GM18499 (cell line): ENCODE results near the gene SLC6A2.
A peak's percentile ranks its signal among the peaks of the same experiment; 100 is the strongest.

Source experiments
- ATAC-seq: cut with Tn5 transposase; IDR thresholded peaks from one replicate; pipeline ENCODE4 v1.9.1; 2021; ENCODE audit warnings: moderate number of reproducible peaks; ENCODE audit not compliant: insufficient read depth, unreplicated experiment

The SLC6A2 gene

GRCh38 chr16:55668340-55669281 lies 12.8 kb downstream of the SLC6A2 start:
- ATAC-seq, result no peak

GRCh38 chr16:55671206-55671973 lies 15.6 kb downstream of the SLC6A2 start:
- no peak for ATAC-seq

GRCh38 chr16:55671974-55672280 lies 16.1 kb downstream of the SLC6A2 start:
- ATAC-seq, result no peak

GRCh38 chr16:55672471-55672870 lies 16.7 kb downstream of the SLC6A2 start:
- ATAC-seq, result no peak

GRCh38 chr16:55678161-55678821 lies 22.5 kb downstream of the SLC6A2 start:
- ATAC-seq, result no peak

- no peak for ATAC-seq
Measured at GRCh38 chr16:55682086-55682485, 26.3 kb downstream of the SLC6A2 start.

GRCh38 chr16:55685973-55686372 lies 30.2 kb downstream of the SLC6A2 start:
- ATAC-seq, result no peak

- ATAC-seq, result no peak
Measured at GRCh38 chr16:55686671-55687070, 30.9 kb downstream of the SLC6A2 start.

- ATAC-seq, result no peak
Measured at GRCh38 chr16:55687802-55688201, 32.0 kb downstream of the SLC6A2 start.

- ATAC-seq, result no peak
Measured at GRCh38 chr16:55690841-55691240, 35.1 kb downstream of the SLC6A2 start.

- no peak for ATAC-seq
Measured at GRCh38 chr16:55691771-55692170, 36.0 kb downstream of the SLC6A2 start.

GRCh38 chr16:55695595-55695994 lies 39.8 kb downstream of the SLC6A2 start:
- ATAC-seq, result no peak

GRCh38 chr16:55697867-55698266 lies 42.1 kb downstream of the SLC6A2 start:
- ATAC-seq, result no peak

GRCh38 chr16:55698331-55698730 lies 42.5 kb downstream of the SLC6A2 start:
- ATAC-seq, result no peak

- no peak for ATAC-seq
Measured at GRCh38 chr16:55698946-55699345, 43.2 kb downstream of the SLC6A2 start.

GRCh38 chr16:55699616-55700015 lies 43.8 kb downstream of the SLC6A2 start:
- no peak for ATAC-seq

GRCh38 chr16:55700067-55700466 lies 44.3 kb downstream of the SLC6A2 start:
- no peak for ATAC-seq

- ATAC-seq, result no peak
Measured at GRCh38 chr16:55700961-55701360, 45.2 kb downstream of the SLC6A2 start.

- peak; percentile 64 for ATAC-seq
Measured at GRCh38 chr16:55701442-55702319, 45.9 kb downstream of the SLC6A2 start.
